Measurements from ENCODE around the gene RAD18. TPM values are rescaled to one million over a fixed set of nuclear protein-coding genes. Genes with fewer than 3 reads are reported as not detected.

RAD18 gene
- total and polyA plus RNA-seq, 10 donors: 1.6 to 20.7 (median 12.4) TPM

DNA sequence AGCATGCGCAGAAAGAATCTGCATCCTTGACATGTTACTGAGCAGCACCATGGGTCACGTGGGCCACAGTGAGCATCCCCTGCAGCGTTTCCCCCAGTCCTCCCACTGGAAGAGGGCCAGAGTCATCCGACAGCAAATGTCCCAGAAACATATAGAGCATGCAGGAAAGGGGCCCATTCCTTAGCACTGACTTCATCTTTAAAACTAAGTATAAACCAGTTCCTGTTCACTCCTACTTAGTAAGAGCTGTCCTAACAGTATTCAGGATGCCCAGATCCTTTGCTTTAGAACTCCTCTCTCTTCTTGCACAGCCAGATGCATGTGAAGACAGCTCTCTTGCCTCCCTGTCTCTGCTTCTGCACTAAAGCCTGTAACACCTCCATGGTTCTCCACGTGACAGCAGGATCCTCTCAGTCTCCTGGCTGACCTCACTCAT is 114.6 kb downstream of the RAD18 start:
- Histone ChIP-seq H3K27ac (no peak overlapping the region), H3K27me3 (replicated peaks in 1 of 7) (no peaks in the 10 kb centered on the region), H3K4me1 (no peaks in the 10 kb centered on the region), H3K4me3 (no peak overlapping the region), H3K36me3 (no peaks in the 10 kb centered on the region), H3K9me3 (no peaks in the 10 kb centered on the region)
- TF ChIP-seq, protein P1, sequence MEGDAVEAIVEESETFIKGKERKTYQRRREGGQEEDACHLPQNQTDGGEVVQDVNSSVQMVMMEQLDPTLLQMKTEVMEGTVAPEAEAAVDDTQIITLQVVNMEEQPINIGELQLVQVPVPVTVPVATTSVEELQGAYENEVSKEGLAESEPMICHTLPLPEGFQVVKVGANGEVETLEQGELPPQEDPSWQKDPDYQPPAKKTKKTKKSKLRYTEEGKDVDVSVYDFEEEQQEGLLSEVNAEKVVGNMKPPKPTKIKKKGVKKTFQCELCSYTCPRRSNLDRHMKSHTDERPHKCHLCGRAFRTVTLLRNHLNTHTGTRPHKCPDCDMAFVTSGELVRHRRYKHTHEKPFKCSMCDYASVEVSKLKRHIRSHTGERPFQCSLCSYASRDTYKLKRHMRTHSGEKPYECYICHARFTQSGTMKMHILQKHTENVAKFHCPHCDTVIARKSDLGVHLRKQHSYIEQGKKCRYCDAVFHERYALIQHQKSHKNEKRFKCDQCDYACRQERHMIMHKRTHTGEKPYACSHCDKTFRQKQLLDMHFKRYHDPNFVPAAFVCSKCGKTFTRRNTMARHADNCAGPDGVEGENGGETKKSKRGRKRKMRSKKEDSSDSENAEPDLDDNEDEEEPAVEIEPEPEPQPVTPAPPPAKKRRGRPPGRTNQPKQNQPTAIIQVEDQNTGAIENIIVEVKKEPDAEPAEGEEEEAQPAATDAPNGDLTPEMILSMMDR (IDR thresholded peaks at IDR 0.05 in 8 of 11, conservative IDR thresholded peaks at IDR 0.05 in 3 of 11): no peak
- no peak for TF ChIP-seq POLR2AphosphoS5 (IDR thresholded peaks at IDR 0.05)
- TF ChIP-seq POLR2A (IDR thresholded peaks at IDR 0.05): no peak
- 69 to 88% (median 83%) methylated on average over 5 of the region's 5 CpGs for WGBS, 5 donors
- intact Hi-C loops (cut with DNase I; ENCODE audit: low total_unique reads): no loop called here
- DNase-seq: no peak

DNA sequence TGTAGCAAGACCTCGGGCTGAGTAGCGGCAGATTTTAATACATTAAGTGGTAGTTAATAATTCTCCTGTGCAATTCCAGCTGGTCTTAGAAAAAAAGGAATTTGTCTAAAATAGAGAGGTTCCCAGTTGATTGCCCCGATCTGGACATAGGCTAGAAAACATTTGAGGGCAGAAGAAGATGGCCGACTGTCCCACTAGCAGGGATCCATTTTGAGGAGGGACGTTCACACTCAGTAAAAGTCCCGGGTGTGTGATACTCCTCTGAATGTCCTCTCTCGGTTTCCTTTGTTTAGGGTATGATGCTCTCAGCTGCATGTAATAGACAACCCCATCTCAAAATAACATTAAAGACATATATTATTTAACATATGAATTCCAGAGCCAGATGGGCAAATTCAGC is 116.0 kb downstream of the RAD18 start:
- DNase-seq: no peak
- Histone ChIP-seq H3K4me3 (no peak overlapping the region), H3K27ac (no peak overlapping the region), H3K36me3 (no peaks in the 10 kb centered on the region), H3K9me3 (no peaks in the 10 kb centered on the region), H3K27me3 (replicated peaks in 1 of 7) (no peaks in the 10 kb centered on the region), H3K4me1 (no peaks in the 10 kb centered on the region)
- intact Hi-C loops (cut with DNase I; ENCODE audit: low total_unique reads): no loop called here
- TF ChIP-seq POLR2AphosphoS5 (IDR thresholded peaks at IDR 0.05): no peak
- TF ChIP-seq, protein P1 (IDR thresholded peaks at IDR 0.05 in 8 of 11, conservative IDR thresholded peaks at IDR 0.05 in 3 of 11): no peak
- TF ChIP-seq POLR2A (IDR thresholded peaks at IDR 0.05): no peak
- 94 to 97% (median 96%) methylated on average over 7 of the region's 7 CpGs for WGBS, 5 donors

DNA sequence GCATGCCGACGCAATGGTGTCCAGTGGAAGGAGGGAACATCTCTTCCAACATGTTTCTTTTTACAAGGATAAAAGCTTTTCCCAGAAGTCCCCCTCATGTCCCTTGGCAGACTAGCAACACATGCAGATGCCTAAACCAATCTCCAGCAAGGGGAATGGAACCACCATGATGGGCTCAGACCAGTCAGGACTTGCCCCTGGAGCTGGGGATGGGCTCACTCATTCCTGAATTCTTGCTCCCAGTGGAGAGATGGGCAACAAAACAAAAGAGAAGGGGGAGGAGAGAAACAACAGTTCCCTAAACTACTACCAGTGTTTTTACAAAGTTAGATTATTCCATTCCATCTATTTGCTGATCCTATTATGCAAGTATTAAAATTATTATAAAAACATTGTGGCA is 117.1 kb downstream of the RAD18 start:
- 88 to 100% (median 97%) methylated on average over 2 of the region's 2 CpGs for WGBS, 5 donors
- intact Hi-C loops (cut with DNase I; ENCODE audit: low total_unique reads): no loop called here
- Histone ChIP-seq H3K27me3 (replicated peaks in 1 of 7) (no peaks in the 10 kb centered on the region), H3K4me3 (no peak overlapping the region), H3K27ac (no peak overlapping the region), H3K4me1 (no peaks in the 10 kb centered on the region), H3K36me3 (no peaks in the 10 kb centered on the region), H3K9me3 (no peaks in the 10 kb centered on the region)
- no peak for TF ChIP-seq POLR2A (IDR thresholded peaks at IDR 0.05)
- TF ChIP-seq, protein P1 (IDR thresholded peaks at IDR 0.05 in 8 of 11, conservative IDR thresholded peaks at IDR 0.05 in 3 of 11): no peak
- TF ChIP-seq POLR2AphosphoS5 (IDR thresholded peaks at IDR 0.05): no peak
- DNase-seq: no peak

DNA sequence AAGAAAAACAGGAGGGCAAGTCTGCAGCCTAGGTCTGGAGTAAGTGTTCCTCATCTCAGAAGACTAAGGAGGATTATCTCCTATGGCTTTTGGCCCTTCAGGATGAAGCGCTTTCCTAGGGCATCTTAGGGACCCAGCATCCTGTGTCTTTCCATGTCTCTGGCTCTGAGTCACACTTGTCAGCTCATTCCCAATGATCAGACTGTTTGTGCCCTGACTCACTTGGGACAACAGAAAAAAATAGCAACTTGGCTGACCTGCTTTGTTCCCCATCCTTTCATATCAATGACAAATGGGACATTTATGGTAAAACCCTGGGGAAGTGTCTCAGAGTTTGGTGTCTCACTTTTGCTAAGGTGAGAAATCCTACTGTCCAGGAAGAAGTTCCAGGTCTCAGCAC is 117.6 kb downstream of the RAD18 start:
- Histone ChIP-seq H3K27ac (no peak overlapping the region), H3K27me3 (replicated peaks in 1 of 7) (no peaks in the 10 kb centered on the region), H3K4me1 (no peaks in the 10 kb centered on the region), H3K9me3 (no peaks in the 10 kb centered on the region), H3K4me3 (no peak overlapping the region), H3K36me3 (no peaks in the 10 kb centered on the region)
- TF ChIP-seq, protein P1 (IDR thresholded peaks at IDR 0.05 in 8 of 11, conservative IDR thresholded peaks at IDR 0.05 in 3 of 11): no peak
- TF ChIP-seq POLR2A (IDR thresholded peaks at IDR 0.05) (no peak), POLR2AphosphoS5 (IDR thresholded peaks at IDR 0.05) (no peak)
- DNase-seq: no peak
- WGBS, 5 donors: 93 to 100% (median 98%) methylated on average over 1 of the region's 1 CpG
- intact Hi-C loops (cut with DNase I; ENCODE audit: low total_unique reads): no loop called here

All from spleen (tissue), 11 donors.